ENCODE measurements around the gene JDP2. TPM values are rescaled to one million over a fixed set of nuclear protein-coding genes. Genes with fewer than 3 reads are reported as not detected.

JDP2 gene
- total and polyA plus RNA-seq, 12 donors: 6.8 to 59.8 (median 31.8) TPM

DNA sequence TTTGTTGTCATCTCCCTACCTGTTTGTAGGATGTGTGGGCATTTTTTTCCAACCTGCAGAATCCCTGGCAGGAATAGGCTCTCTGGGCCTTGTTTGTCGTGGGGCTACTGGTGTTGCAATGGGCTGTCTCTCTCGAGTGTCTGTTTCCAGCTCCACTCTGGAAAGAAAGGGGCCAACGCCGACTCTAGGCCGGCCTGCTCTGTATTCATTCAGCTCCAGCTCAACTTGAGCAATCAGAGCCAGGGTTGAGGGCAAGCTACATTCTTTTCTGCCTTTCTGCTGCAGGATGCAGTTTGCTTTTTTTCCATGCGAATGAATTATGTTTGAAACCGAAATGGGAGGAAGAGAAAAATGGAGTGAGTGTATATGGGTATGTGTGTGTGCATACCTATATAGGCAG, 2.3 kb downstream of the JDP2 start:
- no peak for TF ChIP-seq POLR2A (IDR thresholded peaks at IDR 0.05)
- TF ChIP-seq, protein P1, sequence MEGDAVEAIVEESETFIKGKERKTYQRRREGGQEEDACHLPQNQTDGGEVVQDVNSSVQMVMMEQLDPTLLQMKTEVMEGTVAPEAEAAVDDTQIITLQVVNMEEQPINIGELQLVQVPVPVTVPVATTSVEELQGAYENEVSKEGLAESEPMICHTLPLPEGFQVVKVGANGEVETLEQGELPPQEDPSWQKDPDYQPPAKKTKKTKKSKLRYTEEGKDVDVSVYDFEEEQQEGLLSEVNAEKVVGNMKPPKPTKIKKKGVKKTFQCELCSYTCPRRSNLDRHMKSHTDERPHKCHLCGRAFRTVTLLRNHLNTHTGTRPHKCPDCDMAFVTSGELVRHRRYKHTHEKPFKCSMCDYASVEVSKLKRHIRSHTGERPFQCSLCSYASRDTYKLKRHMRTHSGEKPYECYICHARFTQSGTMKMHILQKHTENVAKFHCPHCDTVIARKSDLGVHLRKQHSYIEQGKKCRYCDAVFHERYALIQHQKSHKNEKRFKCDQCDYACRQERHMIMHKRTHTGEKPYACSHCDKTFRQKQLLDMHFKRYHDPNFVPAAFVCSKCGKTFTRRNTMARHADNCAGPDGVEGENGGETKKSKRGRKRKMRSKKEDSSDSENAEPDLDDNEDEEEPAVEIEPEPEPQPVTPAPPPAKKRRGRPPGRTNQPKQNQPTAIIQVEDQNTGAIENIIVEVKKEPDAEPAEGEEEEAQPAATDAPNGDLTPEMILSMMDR (IDR thresholded peaks at IDR 0.05): no peak
- intact Hi-C loops (cut with DNase I): no loop called here
- H3K36me3 ChIP-seq (replicated peaks in 1 of 2): peaks cover 0 to 22% of the 10 kb centered on the region in 2 donors
- 54 to 64% (median 58%) methylated on average over 7 of the region's 7 CpGs for WGBS, 4 donors
- H3K27me3 ChIP-seq: no peaks in the 10 kb centered on the region
- H3K9me3 ChIP-seq (replicated peaks in 1 of 3): no peaks in the 10 kb centered on the region
- DNase-seq: peak in 3 of 7 donors; percentile 41 to 69 (median 47)
- H3K4me3 ChIP-seq: peak overlapping the region in 1 of 4 donors; percentile 79
- H3K27ac ChIP-seq: peak overlapping the region in 3 of 5 donors; percentile 21 to 94 (median 75)
- peaks cover 11 to 46% of the 10 kb centered on the region in 2 donors for H3K4me1 ChIP-seq (replicated peaks in 1 of 2)

DNA sequence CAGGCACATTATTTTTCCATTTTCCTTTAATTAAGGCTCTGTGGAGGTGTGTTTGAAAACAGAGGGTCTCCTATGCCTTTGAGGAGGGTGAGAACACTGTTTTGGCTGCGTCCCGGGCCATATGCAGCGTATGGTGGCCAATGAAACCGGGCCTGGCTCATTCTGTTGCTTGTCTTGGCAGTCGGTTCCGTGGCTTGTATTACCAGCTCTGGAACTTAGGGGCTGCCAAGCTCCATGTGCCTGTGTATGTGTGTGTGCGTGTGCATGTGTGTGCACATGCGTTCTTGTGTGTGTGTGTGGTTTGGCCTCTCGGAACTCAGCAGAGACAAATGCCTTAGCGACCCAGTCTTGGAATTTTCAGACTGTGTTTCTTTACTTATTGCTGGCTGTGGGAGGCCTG, 2.7 kb downstream of the JDP2 start:
- no peak for DNase-seq
- H3K27me3 ChIP-seq: no peaks in the 10 kb centered on the region
- TF ChIP-seq, protein P1 (IDR thresholded peaks at IDR 0.05): no peak
- TF ChIP-seq POLR2A (IDR thresholded peaks at IDR 0.05): no peak
- H3K4me3 ChIP-seq: peak overlapping the region in 1 of 4 donors; percentile 79
- 63 to 71% (median 71%) methylated on average over 8 to 10 of the region's 10 CpGs for WGBS, 4 donors
- H3K9me3 ChIP-seq (replicated peaks in 1 of 3): no peaks in the 10 kb centered on the region
- H3K4me1 ChIP-seq (replicated peaks in 1 of 2): peaks cover 11 to 50% of the 10 kb centered on the region in 2 donors
- peak overlapping the region in 2 of 5 donors; percentile 75 to 94 for H3K27ac ChIP-seq
- peaks cover 0 to 26% of the 10 kb centered on the region in 2 donors for H3K36me3 ChIP-seq (replicated peaks in 1 of 2)
- intact Hi-C loops (cut with DNase I): no loop called here

DNA sequence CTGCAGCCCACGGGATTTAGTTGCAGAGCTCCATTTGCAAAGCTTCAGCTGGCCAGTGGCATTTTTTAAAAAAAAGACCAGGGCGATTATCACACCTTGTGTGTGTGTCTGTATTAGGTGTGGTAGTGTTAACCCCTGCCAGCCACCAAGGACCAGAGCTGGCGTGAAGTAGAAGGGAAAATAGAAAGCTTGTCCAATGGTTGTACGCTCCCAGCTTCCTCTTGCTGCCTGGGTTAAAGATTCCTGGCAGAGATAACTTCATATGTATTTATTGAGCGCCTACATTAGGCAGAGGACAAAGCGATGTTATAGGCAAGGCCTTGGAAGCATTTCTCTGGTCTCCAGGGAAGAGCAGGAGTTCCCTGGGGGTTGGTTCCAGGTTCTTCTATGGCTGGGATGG, 3.2 kb downstream of the JDP2 start:
- peak overlapping the region in 1 of 4 donors; percentile 79 for H3K4me3 ChIP-seq
- no peak for DNase-seq
- intact Hi-C loops (cut with DNase I): no loop called here
- no peaks in the 10 kb centered on the region for H3K27me3 ChIP-seq
- H3K4me1 ChIP-seq (replicated peaks in 1 of 2): peaks cover 11 to 53% of the 10 kb centered on the region in 2 donors
- no peak for TF ChIP-seq POLR2A (IDR thresholded peaks at IDR 0.05)
- TF ChIP-seq, protein P1 (IDR thresholded peaks at IDR 0.05): no peak
- peaks cover 0 to 26% of the 10 kb centered on the region in 2 donors for H3K36me3 ChIP-seq (replicated peaks in 1 of 2)
- H3K27ac ChIP-seq: peak overlapping the region in 2 of 5 donors; percentile 75 to 94
- WGBS, 4 donors: 64 to 72% (median 70%) methylated on average over 6 of the region's 6 CpGs
- H3K9me3 ChIP-seq (replicated peaks in 1 of 3): no peaks in the 10 kb centered on the region

DNA sequence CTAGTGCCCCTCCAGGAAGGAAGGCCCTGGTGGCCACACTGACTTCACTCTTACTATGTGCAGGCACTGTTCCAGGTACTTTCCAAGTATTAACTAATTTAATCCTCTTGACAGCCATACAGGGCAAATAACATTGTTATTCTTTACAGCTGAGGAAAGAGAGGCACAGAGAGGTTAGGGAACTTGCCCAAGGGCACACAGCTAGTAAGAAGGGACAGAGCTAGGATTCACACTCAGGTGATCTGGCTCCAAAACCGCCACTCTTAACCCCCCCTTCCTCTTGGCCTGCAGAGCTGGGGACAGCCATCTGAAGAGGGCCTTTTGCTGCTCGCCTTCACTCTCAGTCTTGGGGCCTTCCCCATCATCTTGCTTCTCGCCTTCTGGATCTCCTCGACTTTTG, 4.0 kb downstream of the JDP2 start:
- H3K27ac ChIP-seq: no peak overlapping the region
- H3K4me1 ChIP-seq (replicated peaks in 1 of 2): peaks cover 11 to 53% of the 10 kb centered on the region in 2 donors
- TF ChIP-seq, protein P1 (IDR thresholded peaks at IDR 0.05): no peak
- TF ChIP-seq POLR2A (IDR thresholded peaks at IDR 0.05): no peak
- no peaks in the 10 kb centered on the region for H3K9me3 ChIP-seq (replicated peaks in 1 of 3)
- WGBS, 4 donors: 90 to 97% (median 93%) methylated on average over 4 of the region's 4 CpGs
- intact Hi-C loops (cut with DNase I): no loop called here
- peaks cover 0 to 26% of the 10 kb centered on the region in 2 donors for H3K36me3 ChIP-seq (replicated peaks in 1 of 2)
- no peak for DNase-seq
- no peak overlapping the region for H3K4me3 ChIP-seq
- H3K27me3 ChIP-seq: no peaks in the 10 kb centered on the region
